Lower leg skin (tissue), 3 donors: Measurements from ENCODE around the gene ELF1.

ENCODE experiments used
- POLR2A ChIP-seq, 2 donors: fragments of 450-650 bp; IDR thresholded peaks; one replicate each; pipeline ENCODE4 v1.6.1; 2016 to 2017; ENCODE audit warnings: antibody characterized with exemption in 2 of 2, mild to moderate bottlenecking in 1 of 2, moderate library complexity in 1 of 2
- TF ChIP-seq, protein P1 (sequence below), 3 donors: fragments of 450-650 bp; IDR thresholded peaks; one replicate each; pipeline ENCODE4 v1.5.1; 2016; ENCODE audit warnings: antibody characterized with exemption in 3 of 3, mild to moderate bottlenecking in 3 of 3, moderate library complexity in 2 of 3

- TF ChIP-seq, protein P1, sequence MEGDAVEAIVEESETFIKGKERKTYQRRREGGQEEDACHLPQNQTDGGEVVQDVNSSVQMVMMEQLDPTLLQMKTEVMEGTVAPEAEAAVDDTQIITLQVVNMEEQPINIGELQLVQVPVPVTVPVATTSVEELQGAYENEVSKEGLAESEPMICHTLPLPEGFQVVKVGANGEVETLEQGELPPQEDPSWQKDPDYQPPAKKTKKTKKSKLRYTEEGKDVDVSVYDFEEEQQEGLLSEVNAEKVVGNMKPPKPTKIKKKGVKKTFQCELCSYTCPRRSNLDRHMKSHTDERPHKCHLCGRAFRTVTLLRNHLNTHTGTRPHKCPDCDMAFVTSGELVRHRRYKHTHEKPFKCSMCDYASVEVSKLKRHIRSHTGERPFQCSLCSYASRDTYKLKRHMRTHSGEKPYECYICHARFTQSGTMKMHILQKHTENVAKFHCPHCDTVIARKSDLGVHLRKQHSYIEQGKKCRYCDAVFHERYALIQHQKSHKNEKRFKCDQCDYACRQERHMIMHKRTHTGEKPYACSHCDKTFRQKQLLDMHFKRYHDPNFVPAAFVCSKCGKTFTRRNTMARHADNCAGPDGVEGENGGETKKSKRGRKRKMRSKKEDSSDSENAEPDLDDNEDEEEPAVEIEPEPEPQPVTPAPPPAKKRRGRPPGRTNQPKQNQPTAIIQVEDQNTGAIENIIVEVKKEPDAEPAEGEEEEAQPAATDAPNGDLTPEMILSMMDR (IDR thresholded peaks at IDR 0.05): no peak
- no peak for TF ChIP-seq POLR2A (IDR thresholded peaks at IDR 0.05)
Observed at GRCh38 chr13:40916207-40916998, 102.7 kb downstream of the ELF1 start.
